HG03521 (cell line): ENCODE measurements around the gene SLC2A8.

Experiments used
- ATAC-seq: cut with Tn5 transposase; IDR thresholded peaks from one replicate; pipeline ENCODE4 v1.9.1; 2021; ENCODE audit warnings: mild to moderate bottlenecking, moderate library complexity; ENCODE audit not compliant: unreplicated experiment

The SLC2A8 gene

GRCh38 chr9:127396808-127397645, at the start of gene SLC2A8:
Gene SLC2A8, plus strand, starts transcription at chr9:127397169. Its CDS starts 62 bp downstream, at chr9:127397231.
- ATAC-seq = peak; percentile 95

GRCh38 chr9:127347831-127348776, 48.9 kb upstream of the SLC2A8 start:
- ATAC-seq = no peak

- no peak for ATAC-seq
These were observed 47.4 kb upstream of the SLC2A8 start for GRCh38 chr9:127349483-127350113.

GRCh38 chr9:127351182-127352166, 45.5 kb upstream of the SLC2A8 start:
- ATAC-seq = no peak

- ATAC-seq = no peak
These were observed 43.1 kb upstream of the SLC2A8 start for GRCh38 chr9:127353882-127354281.

GRCh38 chr9:127356906-127357305, 40.1 kb upstream of the SLC2A8 start:
- ATAC-seq = no peak

- no peak for ATAC-seq
These were observed 38.9 kb upstream of the SLC2A8 start for GRCh38 chr9:127358023-127358535.

- no peak for ATAC-seq
These were observed 38.2 kb upstream of the SLC2A8 start for GRCh38 chr9:127358770-127359169.

- no peak for ATAC-seq
These were observed 36.7 kb upstream of the SLC2A8 start for GRCh38 chr9:127360250-127360649.

GRCh38 chr9:127360829-127361228, 36.1 kb upstream of the SLC2A8 start:
- ATAC-seq = no peak

- ATAC-seq = no peak
These were observed 35.4 kb upstream of the SLC2A8 start for GRCh38 chr9:127361561-127361960.

- ATAC-seq = no peak
These were observed 34.1 kb upstream of the SLC2A8 start for GRCh38 chr9:127362829-127363228.

- no peak for ATAC-seq
These were observed 31.5 kb upstream of the SLC2A8 start for GRCh38 chr9:127365461-127365860.

- no peak for ATAC-seq
These were observed 30.4 kb upstream of the SLC2A8 start for GRCh38 chr9:127366594-127366993.

- ATAC-seq = no peak
These were observed 28.0 kb upstream of the SLC2A8 start for GRCh38 chr9:127368852-127369402.

GRCh38 chr9:127369428-127369827, 27.5 kb upstream of the SLC2A8 start:
- no peak for ATAC-seq

- ATAC-seq = no peak
These were observed 26.8 kb upstream of the SLC2A8 start for GRCh38 chr9:127370147-127370579.

- no peak for ATAC-seq
These were observed 26.0 kb upstream of the SLC2A8 start for GRCh38 chr9:127370672-127371648.
